CD4-positive, alpha-beta T cell treated with Interleukin-6 at 100 ng/mL for 8 hours (primary cell): ENCODE results near the gene SETX.

ENCODE experiments used
- DNase-seq: peaks from one replicate; pipeline ENCODE4 v3.0.0-alpha.2; 2020; ENCODE audit warnings: mixed read lengths, low spot score

Gene SETX

GRCh38 chr9:132216861-132217619 is 137.7 kb downstream of the SETX start:
- no peak for DNase-seq

GRCh38 chr9:132214027-132214622 is 140.7 kb downstream of the SETX start:
- no peak for DNase-seq

- no peak for DNase-seq
Measured at GRCh38 chr9:132211570-132211969, 143.2 kb downstream of the SETX start.
